ENCODE data around the gene SLC38A5.

GRCh38 chrX:48480142-48480541, 10.1 kb upstream of the SLC38A5 start:
- TF ChIP-seq CTCF (IDR thresholded peaks at IDR 0.05) (no peak), EP300 (IDR thresholded peaks at IDR 0.05) (no peak), POLR2A (IDR thresholded peaks at IDR 0.05) (no peak)
